Fibroblast of lung (primary cell): ENCODE measurements around the gene SEC31A. TPM values are rescaled to one million over a fixed set of nuclear protein-coding genes. Genes with fewer than 3 reads are reported as not detected.

Experiments used
- DNase-seq, 2 donors: peaks; one replicate each; pipeline versions ENCODE4 v3.0.0 to v3.0.0-alpha.2; 2010; ENCODE audit warnings: low read depth in 2 of 2
- H2AFZ ChIP-seq: 2 replicates; pipeline ENCODE4 v1.5.1; 2012; ENCODE audit warnings: low read length, control low read depth, inconsistent platforms
- H3K27ac ChIP-seq: 2 replicates; pipeline ENCODE4 v1.5.1; 2011; ENCODE audit warnings: low read length, control low read depth; ENCODE audit not compliant: insufficient read depth
- H3K27me3 ChIP-seq: 2 replicates; pipeline ENCODE4 v1.5.1; 2011; ENCODE audit warnings: mild to moderate bottlenecking, low read length; ENCODE audit not compliant: control insufficient read depth, insufficient read depth
- H3K36me3 ChIP-seq: 2 replicates; pipeline ENCODE4 v1.5.1; 2011; ENCODE audit warnings: low read length; ENCODE audit not compliant: control insufficient read depth, insufficient read depth
- H3K4me1 ChIP-seq: 2 replicates; pipeline ENCODE4 v1.5.1; 2011; ENCODE audit warnings: low read length; ENCODE audit not compliant: control insufficient read depth, insufficient read depth; ENCODE audit errors: extremely low read depth
- H3K4me2 ChIP-seq: 2 replicates; pipeline ENCODE4 v1.5.1; 2011; ENCODE audit warnings: low read length, control low read depth; ENCODE audit not compliant: insufficient read depth; ENCODE audit errors: extremely low read depth
- H3K4me3 ChIP-seq, 4 experiments: fragments of 200-600 bp in 1 of 4; sonication (generic) in 1 of 4; replicated peaks in 1 of 4; 2 replicates each; pipeline ENCODE4 v1.5.1; 2011 to 2016; ENCODE audit warnings: low read length in 4 of 4, low read depth in 3 of 4, mild to moderate bottlenecking in 3 of 4, control low read depth in 2 of 4, inconsistent platforms in 1 of 4, mixed read lengths in 1 of 4; ENCODE audit not compliant: insufficient read depth in 1 of 4; ENCODE audit errors: control extremely low read depth in 1 of 4
- H3K79me2 ChIP-seq: 2 replicates; pipeline ENCODE4 v1.5.1; 2012; ENCODE audit warnings: mild to moderate bottlenecking, low read length, inconsistent platforms; ENCODE audit not compliant: control insufficient read depth, insufficient read depth
- H3K9ac ChIP-seq: 2 replicates; pipeline ENCODE4 v1.5.1; 2011; ENCODE audit warnings: mild to moderate bottlenecking, low read length, control low read depth; ENCODE audit not compliant: insufficient read depth
- H3K9me3 ChIP-seq: 2 replicates; pipeline ENCODE4 v1.5.1; 2012; ENCODE audit warnings: low read depth, low read length; ENCODE audit not compliant: control insufficient read depth, insufficient read depth
- H4K20me1 ChIP-seq: 2 replicates; pipeline ENCODE4 v1.5.1; 2011; ENCODE audit warnings: low read length; ENCODE audit not compliant: control insufficient read depth, insufficient read depth; ENCODE audit errors: extremely low read depth
- CTCF ChIP-seq, 2 donors: IDR thresholded peaks in 1 of 2; conservative IDR thresholded peaks in 1 of 2; 1 replicate in 1 of 2; 2 replicates in 1 of 2; pipeline ENCODE4 v1.5.1; 2011 to 2012; ENCODE audit warnings: low read length in 2 of 2, control low read depth in 1 of 2, inconsistent platforms in 1 of 2, low read depth in 1 of 2, mild to moderate bottlenecking in 1 of 2
- EZH2 ChIP-seq: IDR thresholded peaks from 2 replicates; pipeline ENCODE4 v1.5.1; 2012; ENCODE audit warnings: low read length, control low read depth, mild to moderate bottlenecking; ENCODE audit errors: missing control alignments
- polyA plus RNA-seq, 2 donors: library from polyadenylated mRNA; depleted of rRNA in 1 of 2; stranded (reverse) in 1 of 2; unstranded in 1 of 2; fragments of >200 nt; gene quantifications; 2 replicates each; pipeline ENCODE4 v1.2.1, GENCODE V29; 2011 to 2012; ENCODE audit warnings: missing spikeins in 1 of 2
- total RNA-seq: library from RNA; depleted of rRNA; stranded (reverse); fragments of >200 nt; gene quantifications from 2 replicates; pipeline ENCODE4 v1.2.1, GENCODE V29; 2014

Gene SEC31A
- total and polyA plus RNA-seq, 2 donors (not counting 1 experiment from before 2014, with no cell fraction given): 342 to 472 TPM

GRCh38 chr4:82787342-82787741, 103.6 kb downstream of the SEC31A start:
- Histone ChIP-seq H3K9me3 (no peaks in the 10 kb centered on the region), H3K79me2 (no peaks in the 10 kb centered on the region), H3K27ac (no peak overlapping the region)

GRCh38 chr4:82786828-82787227, 104.1 kb downstream of the SEC31A start:
- no peaks in the 10 kb centered on the region for H3K27me3 ChIP-seq
- peaks cover 8% of the 10 kb centered on the region for H3K4me1 ChIP-seq
- H3K9ac ChIP-seq: no peak overlapping the region
- H3K4me2 ChIP-seq: no peak overlapping the region
- no peaks in the 10 kb centered on the region for H3K79me2 ChIP-seq
- H3K9me3 ChIP-seq: no peaks in the 10 kb centered on the region
- no peaks in the 10 kb centered on the region for H4K20me1 ChIP-seq
- H2AFZ ChIP-seq: no peak overlapping the region
- TF ChIP-seq EZH2: no peak
- no peak for TF ChIP-seq CTCF (conservative IDR thresholded peaks at IDR 0.05 in 1 of 2, IDR thresholded peaks at IDR 0.05 in 1 of 2; ENCODE audit: low read depth in 1 of 2, low read length in 2 of 2)
- no peak overlapping the region for H3K27ac ChIP-seq
- no peak overlapping the region for H3K4me3 ChIP-seq
- no peaks in the 10 kb centered on the region for H3K36me3 ChIP-seq
- no peak for DNase-seq

More at GRCh38 chr4:82787342-82787741, 103.6 kb downstream of the SEC31A start:
- no peaks in the 10 kb centered on the region for H4K20me1 ChIP-seq
- H3K4me1 ChIP-seq: peaks cover 8% of the 10 kb centered on the region
- no peak overlapping the region for H3K4me2 ChIP-seq
- H2AFZ ChIP-seq: no peak overlapping the region
- H3K9ac ChIP-seq: no peak overlapping the region
- H3K36me3 ChIP-seq: no peaks in the 10 kb centered on the region
- TF ChIP-seq EZH2 (no peak), CTCF (conservative IDR thresholded peaks at IDR 0.05 in 1 of 2, IDR thresholded peaks at IDR 0.05 in 1 of 2; ENCODE audit: low read depth in 1 of 2, low read length in 2 of 2) (no peak)
- H3K27me3 ChIP-seq: no peaks in the 10 kb centered on the region
- H3K4me3 ChIP-seq: no peak overlapping the region
- peak in 1 of 2 donors; percentile 70 for DNase-seq

- no peaks in the 10 kb centered on the region for H3K9me3 ChIP-seq
- no peaks in the 10 kb centered on the region for H3K79me2 ChIP-seq
These were observed 105.1 kb downstream of the SEC31A start for GRCh38 chr4:82785611-82786400.

More at GRCh38 chr4:82785611-82786400, 105.1 kb downstream of the SEC31A start:
- peak overlapping the region in 1 of 4 experiments; percentile 14 for H3K4me3 ChIP-seq
- no peak overlapping the region for H2AFZ ChIP-seq
- peaks cover 8% of the 10 kb centered on the region for H3K4me1 ChIP-seq
- no peak overlapping the region for H3K9ac ChIP-seq
- H3K4me2 ChIP-seq: no peak overlapping the region
- no peaks in the 10 kb centered on the region for H3K27me3 ChIP-seq
- no peak overlapping the region for H3K27ac ChIP-seq
- DNase-seq: peak; percentile 59 to 96
- TF ChIP-seq EZH2: no peak
- no peak for TF ChIP-seq CTCF (conservative IDR thresholded peaks at IDR 0.05 in 1 of 2, IDR thresholded peaks at IDR 0.05 in 1 of 2; ENCODE audit: low read depth in 1 of 2, low read length in 2 of 2)
- no peaks in the 10 kb centered on the region for H3K36me3 ChIP-seq
- H4K20me1 ChIP-seq: no peaks in the 10 kb centered on the region
